NCI-H446 (cell line): ENCODE measurements around the gene PRSS23.
"Not testable (repeated sequence)": the region's sequence is repeated elsewhere in the genome, so short reads cannot be mapped to it uniquely, and the experiment has no call there.

Experiments
- DNase-seq, 2 experiments: peaks; one replicate each; lab custom pipeline; 2025; lab: John Stamatoyannopoulos, UW

The PRSS23 gene

GRCh38 chr11:86814775-86815174, 14.4 kb downstream of the PRSS23 start:
- no peak for DNase-seq

- no peak for DNase-seq
Observed at GRCh38 chr11:86815726-86816125, 15.4 kb downstream of the PRSS23 start.

- no peak for DNase-seq
Observed at GRCh38 chr11:86816251-86816726, 15.9 kb downstream of the PRSS23 start.

- DNase-seq = peak; percentile 9 to 79
Observed at GRCh38 chr11:86818462-86819192, 18.3 kb downstream of the PRSS23 start.

GRCh38 chr11:86824139-86824538, 23.8 kb downstream of the PRSS23 start:
- DNase-seq = not testable (repeated sequence)

- not testable (repeated sequence) for DNase-seq
Observed at GRCh38 chr11:86834376-86834775, 34.0 kb downstream of the PRSS23 start.

- DNase-seq = not testable (repeated sequence)
Observed at GRCh38 chr11:86844762-86845508, 44.6 kb downstream of the PRSS23 start.

- DNase-seq = no peak
Observed at GRCh38 chr11:86848132-86848531, 47.8 kb downstream of the PRSS23 start.

- no peak for DNase-seq
Observed at GRCh38 chr11:86849679-86850078, 49.3 kb downstream of the PRSS23 start.
